Activated naive CD8-positive, alpha-beta T cell treated with anti-CD3 and anti-CD28 coated beads for 36 hours (primary cell): ENCODE measurements around the gene GTPBP3. TPM values are rescaled to one million over a fixed set of nuclear protein-coding genes. Genes with fewer than 3 reads are reported as not detected.

Experiments used
- DNase-seq: peaks from one replicate; pipeline ENCODE4 v3.0.0; 2021
- H3K27ac Mint-ChIP-seq: one replicate; pipeline ENCODE4 v1.8.0; 2022; ENCODE audit warnings: mild to moderate bottlenecking, moderate library complexity, mixed read lengths
- H3K27me3 Mint-ChIP-seq: one replicate; pipeline ENCODE4 v1.8.0; 2022; ENCODE audit warnings: mild to moderate bottlenecking, mixed read lengths
- H3K36me3 Mint-ChIP-seq: one replicate; pipeline ENCODE4 v1.8.0; 2021; ENCODE audit warnings: mild to moderate bottlenecking, mixed read lengths
- H3K4me1 Mint-ChIP-seq: one replicate; pipeline ENCODE4 v1.8.0; 2021; ENCODE audit warnings: mixed read lengths
- H3K4me3 Mint-ChIP-seq: one replicate; pipeline ENCODE4 v1.8.0; 2022; ENCODE audit warnings: mild to moderate bottlenecking, moderate library complexity, mixed read lengths
- H3K9me3 Mint-ChIP-seq: one replicate; pipeline ENCODE4 v1.8.0; 2022; ENCODE audit warnings: mixed read lengths
- total RNA-seq, 2 experiments: library from RNA; stranded (reverse); gene quantifications; one replicate each; pipeline ENCODE4 v1.2.3, GENCODE V29; 2021

The GTPBP3 gene
- total RNA-seq, 2 experiments from 2014 or later: 49.0 to 49.6 TPM

DNA sequence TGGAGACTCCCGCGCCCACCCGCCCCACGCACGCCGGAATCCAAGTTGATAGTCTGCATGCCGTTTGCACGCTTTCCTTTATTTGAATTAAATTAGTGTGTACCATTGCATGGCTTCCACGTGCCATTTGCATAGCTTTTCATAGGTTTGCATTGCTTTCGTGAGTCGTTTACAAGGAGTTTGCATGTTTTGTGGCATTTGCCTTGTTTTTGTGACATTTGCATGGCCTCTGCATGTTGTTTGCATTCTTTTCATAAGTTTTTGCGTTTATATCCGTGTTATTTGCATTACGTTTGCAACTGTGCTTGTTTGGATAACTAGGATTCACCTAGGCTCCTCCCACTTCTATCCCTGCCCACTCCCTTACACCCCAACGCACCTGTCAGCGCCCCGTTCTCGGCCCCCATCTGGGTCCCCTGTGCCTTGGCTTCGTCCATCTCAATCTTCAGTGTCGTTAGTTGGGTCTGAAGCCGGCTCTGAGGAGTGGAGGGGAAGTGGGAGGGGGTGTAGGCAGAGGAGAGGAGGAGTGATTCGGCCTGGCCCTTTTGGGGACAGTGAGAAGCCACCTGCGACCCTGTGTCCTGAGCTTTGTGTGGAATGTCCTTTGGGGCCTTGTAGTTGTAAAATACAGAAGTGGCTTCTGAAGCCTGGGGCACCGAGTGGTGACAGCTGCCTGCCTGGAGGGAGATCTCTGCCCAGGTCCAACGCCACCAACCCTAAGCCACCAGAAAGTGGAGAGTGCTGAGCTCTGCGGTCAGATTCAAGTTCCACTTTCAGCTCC is 54.2 kb downstream of the GTPBP3 start:
- no peak overlapping the region for H3K27ac Mint-ChIP-seq
- peaks cover 3% of the 10 kb centered on the region for H3K36me3 Mint-ChIP-seq

More for the DNA sequence above, 54.2 kb downstream of the GTPBP3 start:
- Mint-ChIP-seq H3K4me3 (peak overlapping the region; percentile 67), H3K9me3 (no peaks in the 10 kb centered on the region), H3K4me1 (peaks cover 17% of the 10 kb centered on the region), H3K27me3 (peaks cover 9% of the 10 kb centered on the region)
- DNase-seq: no peak

Other genes starting within 250 kb of the GTPBP3 start
- 10 to 100 TPM; 26.5 to 27.1 TPM for gene USE1, start 122.2 kb upstream of the GTPBP3 start, total RNA-seq
- 10 to 100 TPM; 11.9 to 12.6 TPM for gene OCEL1, start 111.3 kb upstream of the GTPBP3 start, total RNA-seq
- 1 to 10 TPM; 6.9 to 7.1 TPM for gene NR2F6, start 91.6 kb upstream of the GTPBP3 start, total RNA-seq
- gene USHBP1, start 72.8 kb upstream of the GTPBP3 start, total RNA-seq: not detected
- gene BABAM1, start 70.1 kb upstream of the GTPBP3 start, total RNA-seq: 100 to 1,000 TPM; 107 to 112 TPM
- gene ANKLE1, start 55.7 kb upstream of the GTPBP3 start, total RNA-seq: 10 to 100 TPM; 22.9 to 23.2 TPM
- gene ABHD8, start 34.1 kb upstream of the GTPBP3 start, total RNA-seq: 1 to 10 TPM; 4.1 to 4.9 TPM
- gene MRPL34, start 31.7 kb upstream of the GTPBP3 start, total RNA-seq: 100 to 1,000 TPM; 122 to 128 TPM
- gene DDA1, start 28.0 kb upstream of the GTPBP3 start, total RNA-seq: 10 to 100 TPM; 41.0 to 43.6 TPM
- gene ANO8, start 2.7 kb upstream of the GTPBP3 start, total RNA-seq: 1 to 10 TPM; 2.5 to 2.7 TPM
- gene PLVAP, start 39.8 kb downstream of the GTPBP3 start, total RNA-seq: not detected
- gene CCDC194, start 56.6 kb downstream of the GTPBP3 start, total RNA-seq: 1 to 10 TPM in 1 of 2 experiments, under 1 TPM in 1; 0.96 to 1.6 TPM
- gene BST2, start 68.1 kb downstream of the GTPBP3 start, total RNA-seq: 10 to 100 TPM; 92.6 to 98.6 TPM
- 10 to 100 TPM; 26.4 to 27.4 TPM for gene MVB12A, start 82.5 kb downstream of the GTPBP3 start, total RNA-seq
- not detected for gene TMEM221, start 111.1 kb downstream of the GTPBP3 start, total RNA-seq
- not detected for gene NXNL1, start 123.4 kb downstream of the GTPBP3 start, total RNA-seq
- 1 to 10 TPM; 2.6 to 2.8 TPM for gene SLC27A1, start 133.0 kb downstream of the GTPBP3 start, total RNA-seq
- gene PGLS, start 174.1 kb downstream of the GTPBP3 start, total RNA-seq: 10 to 100 TPM; 55.0 to 58.4 TPM
- 10 to 100 TPM; 78.9 to 80.1 TPM for gene COLGALT1, start 218.1 kb downstream of the GTPBP3 start, total RNA-seq